Ovary (tissue), 9 donors: ENCODE measurements around the gene LINGO3. TPM values are rescaled to one million over a fixed set of nuclear protein-coding genes. Genes with fewer than 3 reads are reported as not detected.
A peak's percentile ranks its signal among the peaks of the same experiment; 100 is the strongest.

Source experiments
- DNase-seq, 5 donors: peaks; one replicate each; pipeline ENCODE4 v3.0.0-alpha.2; 2019 to 2020
- H3K27ac ChIP-seq, 2 donors: fragments of 200-600 bp; one replicate each; pipeline versions ENCODE4 v1.5.1 to v1.8.0; 2019 to 2022
- H3K27me3 ChIP-seq: fragments of 200-600 bp; one replicate; pipeline ENCODE4 v1.8.0; 2022
- H3K36me3 ChIP-seq: fragments of 200-600 bp; sonication (generic); one replicate; pipeline ENCODE4 v1.5.1; 2019
- H3K4me1 ChIP-seq: one replicate; pipeline ENCODE4 v1.8.1; 2013; ENCODE audit warnings: mild to moderate bottlenecking, moderate library complexity; ENCODE audit not compliant: insufficient read depth
- H3K4me3 ChIP-seq: fragments of 200-600 bp; sonication (generic); one replicate; pipeline ENCODE4 v1.5.1; 2017
- H3K9me3 ChIP-seq, 2 donors: fragments of 200-600 bp in 1 of 2; sonication (generic) in 1 of 2; one replicate each; pipeline versions ENCODE4 v1.5.1 to v1.8.1; 2013 to 2019; ENCODE audit warnings: mild to moderate bottlenecking in 1 of 2, moderate library complexity in 1 of 2
- EP300 ChIP-seq: sonication (generic); formaldehyde crosslinking; IDR thresholded peaks from one replicate; pipeline ENCODE4 v1.6.1; 2017; ENCODE audit warnings: antibody characterized with exemption
- POLR2A ChIP-seq: fragments of 450-650 bp; IDR thresholded peaks from one replicate; pipeline ENCODE4 v1.6.1; 2017; ENCODE audit warnings: antibody characterized with exemption, mild to moderate bottlenecking, moderate library complexity
- WGBS, 3 donors: extraction: QIAGEN DNeasy Blood & Tissue Kit in 1 of 3; methylation state at CpG; one replicate each; pipeline versions ENCODE4 v1.1.5 to v1.1.7; 2013 to 2017; 5-methylcytosine and 5-hydroxymethylcytosine counted together
- intact Hi-C, 4 donors: fragments of 100-400 bp; cut with DNase I; formaldehyde crosslinking; loops; one replicate each; pipeline versions ENCODE4 v1.11.0 to v1.15.1; 2022 to 2023
- polyA plus RNA-seq, 2 donors: library from polyadenylated mRNA; stranded (reverse); fragments of 200-250 nt in 1 of 2; fragments of 350-450 nt in 1 of 2; fragmentation: Illumina TruSeq in 1 of 2; extraction: RNeasy Lipid Tissue Mini Kit (QIAGEN cat#74804) in 1 of 2; gene quantifications; one replicate each; pipeline ENCODE4 v1.2.3, GENCODE V29; 2013 to 2014
- total RNA-seq, 7 donors: library from RNA; depleted of rRNA in 2 of 7; stranded (reverse); fragments of >200 nt in 2 of 7; fragmentation: NEBNext Ultra II Directional in 3 of 7; extraction: Animal tissue kit (Norgen Biotek cat#: 25700) in 3 of 7; gene quantifications; one replicate each; pipeline versions ENCODE4 v1.1.0 to v1.2.4, GENCODE V29; 2016 to 2023
- TF ChIP-seq, protein P1 (sequence below), 3 donors: fragments of 450-650 bp in 2 of 3; fragments of 200-600 bp in 1 of 3; IDR thresholded peaks; one replicate each; pipeline versions ENCODE4 v1.5.1 to v1.8.0; 2016 to 2022; ENCODE audit warnings: antibody characterized with exemption in 3 of 3, mild to moderate bottlenecking in 1 of 3
- donor health status: DM: no; HTN: no; CAD: no; lungs with moderate emphysema.
- donor health status: DM: no; HTN: no; CAD: no.
- donor health status: Bipolar disorder and iron deficiency.
- donor health status: DM: yes; HTN: yes; CAD: no.
- donor health status: DM: no; HTN: no; CAD: no.
- donor health status: DM: yes; HTN: yes; CAD: no.

Gene LINGO3
- total and polyA plus RNA-seq, 9 donors = not detected

DNA sequence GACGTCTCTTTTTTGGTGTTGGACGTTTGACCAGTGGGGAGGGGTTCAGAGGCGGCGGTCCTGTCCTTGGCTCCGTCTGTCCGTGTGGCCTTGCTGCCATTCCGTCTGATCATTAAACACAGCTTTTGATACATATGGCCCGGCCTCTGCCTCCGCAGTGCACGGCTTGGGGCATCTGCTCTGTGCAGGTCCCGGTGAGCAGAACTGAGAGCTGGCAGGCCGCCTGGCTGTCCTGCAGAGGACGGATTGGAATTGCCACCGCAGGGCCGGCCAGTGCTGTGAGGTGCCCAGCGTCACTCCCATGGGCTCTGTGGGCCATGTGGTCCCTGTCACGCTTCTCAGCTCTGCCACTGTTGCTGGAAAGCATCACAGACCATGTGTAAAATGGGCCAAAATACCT is 46.7 kb upstream of the LINGO3 start:
- 83 to 87% (median 86%) methylated on average over 17 of the region's 17 CpGs for WGBS, 3 donors
- TF ChIP-seq, protein P1, sequence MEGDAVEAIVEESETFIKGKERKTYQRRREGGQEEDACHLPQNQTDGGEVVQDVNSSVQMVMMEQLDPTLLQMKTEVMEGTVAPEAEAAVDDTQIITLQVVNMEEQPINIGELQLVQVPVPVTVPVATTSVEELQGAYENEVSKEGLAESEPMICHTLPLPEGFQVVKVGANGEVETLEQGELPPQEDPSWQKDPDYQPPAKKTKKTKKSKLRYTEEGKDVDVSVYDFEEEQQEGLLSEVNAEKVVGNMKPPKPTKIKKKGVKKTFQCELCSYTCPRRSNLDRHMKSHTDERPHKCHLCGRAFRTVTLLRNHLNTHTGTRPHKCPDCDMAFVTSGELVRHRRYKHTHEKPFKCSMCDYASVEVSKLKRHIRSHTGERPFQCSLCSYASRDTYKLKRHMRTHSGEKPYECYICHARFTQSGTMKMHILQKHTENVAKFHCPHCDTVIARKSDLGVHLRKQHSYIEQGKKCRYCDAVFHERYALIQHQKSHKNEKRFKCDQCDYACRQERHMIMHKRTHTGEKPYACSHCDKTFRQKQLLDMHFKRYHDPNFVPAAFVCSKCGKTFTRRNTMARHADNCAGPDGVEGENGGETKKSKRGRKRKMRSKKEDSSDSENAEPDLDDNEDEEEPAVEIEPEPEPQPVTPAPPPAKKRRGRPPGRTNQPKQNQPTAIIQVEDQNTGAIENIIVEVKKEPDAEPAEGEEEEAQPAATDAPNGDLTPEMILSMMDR (IDR thresholded peaks at IDR 0.05) = no peak
- no peak for TF ChIP-seq EP300
- no peak for TF ChIP-seq POLR2A
- Histone ChIP-seq H3K36me3 (no peaks in the 10 kb centered on the region), H3K27ac (no peak overlapping the region), H3K9me3 (no peaks in the 10 kb centered on the region), H3K4me1 (no peaks in the 10 kb centered on the region), H3K27me3 (no peaks in the 10 kb centered on the region), H3K4me3 (no peak overlapping the region)
- DNase-seq = peak in 2 of 5 donors; percentile 14 to 15
- intact Hi-C loops = no loop called here

DNA sequence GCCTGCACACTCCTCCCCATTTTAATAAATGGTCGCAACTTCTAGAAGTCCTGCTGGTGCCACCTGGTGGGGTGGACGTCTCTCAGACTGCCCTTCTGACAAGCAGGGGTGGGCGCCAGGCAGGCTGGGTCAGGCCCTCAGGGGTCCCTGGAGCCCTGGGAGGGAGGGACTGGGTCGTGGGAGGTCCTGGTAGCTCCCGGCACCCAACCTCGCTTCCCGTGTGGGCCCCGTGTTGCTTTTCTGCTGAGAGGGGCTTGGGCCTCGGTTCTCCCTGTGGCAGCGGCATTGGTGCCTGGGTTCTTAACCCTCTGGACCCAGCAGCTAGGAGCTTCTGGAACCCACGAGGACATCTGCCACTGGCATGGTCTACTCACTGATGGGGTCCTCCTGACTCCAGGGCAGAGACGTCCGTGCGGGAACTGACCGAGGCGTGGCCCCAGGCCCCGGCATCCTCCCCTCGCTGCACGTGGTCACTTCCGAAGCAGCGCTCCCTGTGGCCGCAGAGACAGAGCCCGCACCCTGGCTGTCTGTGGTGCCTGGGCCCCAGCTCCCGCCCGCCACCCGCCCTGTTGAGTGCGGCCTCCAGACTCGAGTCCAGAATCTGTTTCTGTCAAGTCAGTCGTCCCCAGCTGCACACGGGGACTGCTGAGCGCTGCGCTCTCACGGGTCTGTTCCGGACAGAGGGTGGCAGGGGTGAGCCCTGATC is 46.1 kb upstream of the LINGO3 start:
- Histone ChIP-seq H3K4me1 (no peaks in the 10 kb centered on the region), H3K27ac (no peak overlapping the region), H3K36me3 (no peaks in the 10 kb centered on the region), H3K27me3 (no peaks in the 10 kb centered on the region), H3K4me3 (no peak overlapping the region), H3K9me3 (no peaks in the 10 kb centered on the region)
- peak in 1 of 5 donors; percentile 20 for DNase-seq
- intact Hi-C loops = no loop called here
- WGBS, 3 donors = 86 to 87% (median 86%) methylated on average over 34 of the region's 34 CpGs
- TF ChIP-seq EP300 (no peak), POLR2A (no peak)
- TF ChIP-seq, protein P1 (IDR thresholded peaks at IDR 0.05) = no peak

DNA sequence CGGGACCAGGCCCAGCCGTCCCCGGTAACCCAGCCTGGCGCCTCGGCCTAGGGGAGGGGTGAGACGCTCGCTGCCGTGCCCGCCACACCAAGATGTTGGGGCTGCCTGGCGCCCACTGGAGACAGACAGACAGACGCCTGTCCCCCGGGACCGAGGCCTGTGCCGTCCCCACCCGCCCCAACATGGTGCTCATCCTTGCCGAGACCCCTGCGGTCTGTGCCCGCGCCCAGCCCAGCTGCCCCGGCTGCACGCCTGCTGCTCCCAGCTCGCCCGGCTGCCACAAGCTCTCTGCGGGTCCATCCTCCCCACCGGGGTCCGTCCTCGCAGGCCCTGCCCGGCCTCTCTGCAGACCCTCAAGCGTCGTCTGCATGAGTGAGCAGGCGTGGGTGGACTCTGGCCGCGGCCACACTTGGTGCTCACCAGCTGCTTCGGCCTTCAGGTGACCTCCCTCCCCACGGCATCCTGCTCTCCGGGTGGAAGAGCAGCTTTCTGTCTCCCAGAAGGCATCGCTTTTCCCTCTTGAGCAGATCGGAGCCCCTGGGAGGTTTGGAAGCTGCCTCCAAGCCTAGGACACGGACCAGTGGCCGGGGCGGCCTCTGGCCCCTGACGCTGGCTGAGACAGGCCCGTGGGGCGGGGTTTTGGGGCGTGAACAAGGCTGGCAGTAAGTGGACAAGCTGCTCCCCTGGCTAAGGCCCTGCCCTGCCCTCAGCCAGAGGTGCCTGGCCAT is 45.4 kb upstream of the LINGO3 start:
- intact Hi-C loops = no loop called here
- 89 to 91% (median 90%) methylated on average over 44 to 45 of the region's 45 CpGs for WGBS, 3 donors
- TF ChIP-seq POLR2A (no peak), EP300 (no peak)
- TF ChIP-seq, protein P1 (IDR thresholded peaks at IDR 0.05) = no peak
- H3K27me3 ChIP-seq = no peaks in the 10 kb centered on the region
- H3K4me3 ChIP-seq = no peak overlapping the region
- DNase-seq = peak in 1 of 5 donors; percentile 28
- no peaks in the 10 kb centered on the region for H3K4me1 ChIP-seq
- H3K36me3 ChIP-seq = no peaks in the 10 kb centered on the region
- no peak overlapping the region for H3K27ac ChIP-seq
- no peaks in the 10 kb centered on the region for H3K9me3 ChIP-seq

DNA sequence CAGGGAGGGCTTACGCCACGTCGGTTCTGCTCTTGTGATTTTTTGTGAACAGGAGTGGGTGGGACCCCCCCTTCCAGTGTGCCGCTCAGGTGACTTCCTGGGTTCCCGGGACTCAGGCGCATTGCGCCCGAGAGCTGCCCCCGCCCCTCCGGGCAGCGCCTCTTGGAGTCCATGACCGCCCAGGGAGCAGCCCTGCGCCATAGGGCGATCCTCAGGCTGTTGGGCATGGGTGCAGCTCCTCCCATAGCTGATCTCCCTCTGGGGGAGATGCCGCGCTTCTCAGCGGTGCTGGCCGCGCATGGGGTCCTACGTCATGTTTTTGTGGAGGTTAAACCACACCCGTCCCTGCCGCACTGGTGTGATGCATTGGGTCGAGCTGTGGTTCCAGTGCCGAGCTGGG is 44.2 kb upstream of the LINGO3 start:
- Histone ChIP-seq H3K36me3 (no peaks in the 10 kb centered on the region), H3K4me3 (no peak overlapping the region), H3K4me1 (no peaks in the 10 kb centered on the region), H3K9me3 (no peaks in the 10 kb centered on the region), H3K27me3 (no peaks in the 10 kb centered on the region), H3K27ac (no peak overlapping the region)
- intact Hi-C loops = no loop called here
- TF ChIP-seq EP300 = no peak
- DNase-seq = peak in 1 of 5 donors; percentile 21
- WGBS, 3 donors = 89 to 92% (median 90%) methylated on average over 24 of the region's 24 CpGs

DNA sequence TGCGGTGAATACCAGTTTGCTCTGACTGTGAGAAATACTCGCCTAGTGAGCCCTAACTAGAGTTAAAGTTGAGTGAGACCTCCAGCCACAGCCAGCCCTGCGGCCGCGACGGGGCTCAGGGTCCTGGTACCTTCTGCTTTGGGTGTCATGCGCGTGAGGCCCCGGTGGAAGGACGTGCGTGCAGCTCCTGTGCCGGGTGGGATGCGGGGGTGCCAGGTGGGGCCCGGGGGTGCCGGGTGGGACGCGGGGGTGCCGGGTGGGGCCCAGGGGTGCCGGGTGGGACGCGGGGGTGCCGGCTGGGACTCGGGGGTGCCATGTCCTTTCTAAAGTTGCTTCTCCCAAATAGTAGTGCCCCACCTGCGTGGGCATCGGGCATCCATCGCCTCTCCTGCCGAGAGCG is 43.6 kb upstream of the LINGO3 start:
- no peaks in the 10 kb centered on the region for H3K4me1 ChIP-seq
- DNase-seq = no peak
- no peak overlapping the region for H3K4me3 ChIP-seq
- H3K36me3 ChIP-seq = no peaks in the 10 kb centered on the region
- H3K9me3 ChIP-seq = no peaks in the 10 kb centered on the region
- intact Hi-C loops = no loop called here
- TF ChIP-seq, protein P1 (IDR thresholded peaks at IDR 0.05) = no peak
- no peak for TF ChIP-seq POLR2A
- TF ChIP-seq EP300 = no peak
- no peaks in the 10 kb centered on the region for H3K27me3 ChIP-seq
- no peak overlapping the region for H3K27ac ChIP-seq
- WGBS, 3 donors = 93% methylated on average over 28 of the region's 28 CpGs
